Lower leg skin (tissue), 4 donors: Measurements from ENCODE around the gene HNRNPR. TPM values are rescaled to one million over a fixed set of nuclear protein-coding genes. Genes with fewer than 3 reads are reported as not detected.

ENCODE experiments used
- DNase-seq, 2 donors: peaks; one replicate each; pipeline ENCODE4 v3.0.0-alpha.2; 2019; ENCODE audit warnings: low spot score in 2 of 2
- H3K4me3 ChIP-seq: fragments of 200-600 bp; sonication (generic); 2 replicates; pipeline ENCODE4 v1.5.1; 2017; ENCODE audit warnings: mild to moderate bottlenecking, low read depth; ENCODE audit not compliant: poor library complexity, severe bottlenecking
- POLR2A ChIP-seq, 2 donors: fragments of 450-650 bp; IDR thresholded peaks; one replicate each; pipeline ENCODE4 v1.6.1; 2016 to 2017; ENCODE audit warnings: antibody characterized with exemption in 2 of 2, mild to moderate bottlenecking in 1 of 2, moderate library complexity in 1 of 2
- WGBS, 2 donors: methylation state at CpG; one replicate each; pipeline ENCODE4 v1.1.5; 2018; 5-methylcytosine and 5-hydroxymethylcytosine counted together
- intact Hi-C: fragments of 100-400 bp; cut with DNase I; formaldehyde crosslinking; loops from one replicate; pipeline ENCODE4 v1.15.0; 2023; ENCODE audit warnings: low total_unique reads
- total RNA-seq, 4 donors: library from RNA; depleted of rRNA; stranded (reverse); fragments of >200 nt; gene quantifications; one replicate each; pipeline ENCODE4 v1.1.0, GENCODE V29; 2016
- TF ChIP-seq, protein P1 (sequence below), 3 donors: fragments of 450-650 bp; IDR thresholded peaks; one replicate each; pipeline ENCODE4 v1.5.1; 2016; ENCODE audit warnings: antibody characterized with exemption in 3 of 3, mild to moderate bottlenecking in 3 of 3, moderate library complexity in 2 of 3

Gene HNRNPR
- total RNA-seq, 4 donors from 2014 or later: 37.7 to 61.1 (median 55.0) TPM

DNA sequence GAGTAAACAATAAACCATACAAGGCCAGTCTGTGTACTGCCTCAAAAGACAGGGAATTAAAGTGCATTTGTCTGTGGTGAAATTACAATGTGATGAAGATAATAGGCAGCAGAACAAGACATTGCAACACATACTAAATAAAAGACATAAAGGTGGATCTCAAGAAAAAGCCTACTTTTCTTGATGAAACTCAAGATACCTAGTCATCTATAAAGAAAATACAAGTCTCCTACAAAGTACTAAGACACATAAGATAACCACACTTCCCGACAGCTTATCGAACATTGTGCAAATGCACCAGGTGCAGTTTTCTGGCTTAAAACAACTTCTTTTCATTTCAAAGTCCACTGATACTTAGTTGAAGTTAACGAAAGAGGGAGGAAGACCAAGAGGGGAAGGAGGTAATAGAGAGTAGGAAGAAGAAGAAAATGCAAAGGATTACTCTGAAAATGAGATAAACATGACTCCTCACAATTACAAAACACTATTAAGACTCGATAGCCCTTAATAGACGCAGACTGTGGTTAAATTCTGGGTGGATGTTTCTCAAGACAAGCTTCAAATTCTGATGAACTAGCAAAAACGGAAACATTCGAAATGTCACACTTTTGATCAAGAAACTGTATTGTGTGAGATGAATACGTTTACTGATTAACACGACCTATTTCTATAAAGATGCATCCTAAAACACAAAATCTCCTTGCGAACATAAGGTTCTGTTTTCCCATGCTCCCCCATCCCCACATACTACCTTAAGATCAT, 2.0 kb downstream of the HNRNPR start:
- intact Hi-C loops: no loop called here
- no peak for TF ChIP-seq POLR2A (IDR thresholded peaks at IDR 0.05)
- TF ChIP-seq, protein P1, sequence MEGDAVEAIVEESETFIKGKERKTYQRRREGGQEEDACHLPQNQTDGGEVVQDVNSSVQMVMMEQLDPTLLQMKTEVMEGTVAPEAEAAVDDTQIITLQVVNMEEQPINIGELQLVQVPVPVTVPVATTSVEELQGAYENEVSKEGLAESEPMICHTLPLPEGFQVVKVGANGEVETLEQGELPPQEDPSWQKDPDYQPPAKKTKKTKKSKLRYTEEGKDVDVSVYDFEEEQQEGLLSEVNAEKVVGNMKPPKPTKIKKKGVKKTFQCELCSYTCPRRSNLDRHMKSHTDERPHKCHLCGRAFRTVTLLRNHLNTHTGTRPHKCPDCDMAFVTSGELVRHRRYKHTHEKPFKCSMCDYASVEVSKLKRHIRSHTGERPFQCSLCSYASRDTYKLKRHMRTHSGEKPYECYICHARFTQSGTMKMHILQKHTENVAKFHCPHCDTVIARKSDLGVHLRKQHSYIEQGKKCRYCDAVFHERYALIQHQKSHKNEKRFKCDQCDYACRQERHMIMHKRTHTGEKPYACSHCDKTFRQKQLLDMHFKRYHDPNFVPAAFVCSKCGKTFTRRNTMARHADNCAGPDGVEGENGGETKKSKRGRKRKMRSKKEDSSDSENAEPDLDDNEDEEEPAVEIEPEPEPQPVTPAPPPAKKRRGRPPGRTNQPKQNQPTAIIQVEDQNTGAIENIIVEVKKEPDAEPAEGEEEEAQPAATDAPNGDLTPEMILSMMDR (IDR thresholded peaks at IDR 0.05): no peak
- no peak overlapping the region for H3K4me3 ChIP-seq
- 6 to 7% methylated on average over 10 of the region's 10 CpGs for WGBS, 2 donors
- no peak for DNase-seq

DNA sequence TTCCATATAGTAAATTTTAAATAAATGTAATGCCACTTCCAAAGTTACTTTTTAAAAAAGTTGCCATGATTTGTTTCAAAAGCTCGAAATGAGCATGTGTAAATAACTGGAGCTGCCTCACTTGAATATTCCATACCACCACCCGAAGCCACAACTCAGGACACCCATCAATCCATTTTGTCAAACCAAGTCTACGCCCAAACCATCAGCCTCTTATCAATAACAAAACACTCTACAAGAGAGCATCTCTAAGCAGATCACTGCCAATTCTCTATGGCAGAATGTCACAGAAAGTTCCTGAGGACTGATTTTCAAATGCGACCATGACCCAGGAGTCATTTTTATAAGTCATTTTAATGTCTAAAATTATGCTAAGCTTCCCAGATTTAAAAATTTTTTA, 4.5 kb downstream of the HNRNPR start:
- 69 to 72% methylated on average over 4 of the region's 4 CpGs for WGBS, 2 donors
- intact Hi-C loops: no loop called here
- no peak for TF ChIP-seq POLR2A (IDR thresholded peaks at IDR 0.05)
- DNase-seq: no peak
- H3K4me3 ChIP-seq: no peak overlapping the region

DNA sequence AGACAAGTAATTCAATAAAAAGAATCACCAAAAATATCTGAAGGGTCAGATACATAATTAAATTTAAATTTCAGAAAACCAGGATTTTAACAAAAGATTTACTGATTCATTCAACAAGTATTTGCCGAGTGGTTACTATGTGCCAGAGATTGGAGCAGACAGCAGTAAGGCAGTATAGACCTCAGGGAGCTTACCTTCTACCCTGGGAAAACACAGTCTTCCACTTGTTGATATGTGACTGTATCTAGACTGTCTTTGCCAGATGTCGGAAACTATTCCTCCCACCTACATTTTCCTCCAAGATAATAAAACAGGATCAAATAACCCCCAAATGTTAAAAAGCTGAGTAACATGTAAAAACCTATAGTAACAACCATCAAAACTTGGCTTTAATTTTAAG, 6.2 kb downstream of the HNRNPR start:
- intact Hi-C loops: no loop called here
- DNase-seq: no peak
- TF ChIP-seq, protein P1 (IDR thresholded peaks at IDR 0.05): no peak
- no peak for TF ChIP-seq POLR2A (IDR thresholded peaks at IDR 0.05)
- no peak overlapping the region for H3K4me3 ChIP-seq
- 79 to 81% methylated on average over 2 of the region's 2 CpGs for WGBS, 2 donors

DNA sequence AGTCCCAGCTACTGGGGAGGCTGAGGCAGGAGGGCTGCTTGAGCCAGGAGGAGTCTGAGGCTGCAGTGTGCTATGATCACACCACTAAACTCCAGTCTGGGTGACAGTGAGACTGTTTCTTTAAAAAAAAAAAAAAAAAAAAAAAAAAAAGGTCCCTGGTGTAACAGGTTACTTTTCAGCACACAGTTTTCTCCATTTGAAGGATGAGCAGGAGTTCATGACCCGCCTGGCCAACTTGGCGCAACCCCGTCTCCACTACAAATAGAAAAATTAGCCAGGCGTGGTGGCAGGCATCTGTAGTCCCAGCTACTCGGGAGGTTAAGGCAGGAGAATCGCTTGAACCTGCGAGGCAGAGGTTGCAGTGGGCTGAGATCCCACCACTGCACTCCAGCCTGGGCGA, 12.4 kb downstream of the HNRNPR start:
- no peak overlapping the region for H3K4me3 ChIP-seq
- TF ChIP-seq, protein P1 (IDR thresholded peaks at IDR 0.05): no peak
- TF ChIP-seq POLR2A (IDR thresholded peaks at IDR 0.05): no peak
- no peak for DNase-seq
- intact Hi-C loops: no loop called here
- WGBS, 2 donors: 90 to 93% methylated on average over 8 of the region's 8 CpGs

DNA sequence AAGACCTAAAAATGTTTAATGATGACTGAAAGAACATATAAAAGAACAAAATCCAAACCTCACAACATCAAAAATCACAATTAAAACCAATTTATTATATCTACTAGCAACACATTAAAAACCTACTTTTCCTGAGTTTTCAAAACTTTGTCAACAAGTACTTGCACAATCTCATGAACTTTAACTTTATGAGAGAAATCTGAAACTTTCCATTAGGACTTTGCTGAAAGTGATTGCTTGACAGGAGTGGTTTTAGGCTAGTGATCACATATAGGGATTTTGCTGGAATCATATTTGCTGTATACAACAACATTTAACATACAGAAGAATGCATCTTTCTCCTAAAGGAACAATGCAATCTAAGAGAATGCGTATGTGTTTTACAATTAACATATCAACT, 13.2 kb downstream of the HNRNPR start:
- TF ChIP-seq POLR2A (IDR thresholded peaks at IDR 0.05): no peak
- TF ChIP-seq, protein P1 (IDR thresholded peaks at IDR 0.05): no peak
- H3K4me3 ChIP-seq: no peak overlapping the region
- intact Hi-C loops: no loop called here
- DNase-seq: no peak
- 93 to 100% methylated on average over 1 of the region's 1 CpG for WGBS, 2 donors

DNA sequence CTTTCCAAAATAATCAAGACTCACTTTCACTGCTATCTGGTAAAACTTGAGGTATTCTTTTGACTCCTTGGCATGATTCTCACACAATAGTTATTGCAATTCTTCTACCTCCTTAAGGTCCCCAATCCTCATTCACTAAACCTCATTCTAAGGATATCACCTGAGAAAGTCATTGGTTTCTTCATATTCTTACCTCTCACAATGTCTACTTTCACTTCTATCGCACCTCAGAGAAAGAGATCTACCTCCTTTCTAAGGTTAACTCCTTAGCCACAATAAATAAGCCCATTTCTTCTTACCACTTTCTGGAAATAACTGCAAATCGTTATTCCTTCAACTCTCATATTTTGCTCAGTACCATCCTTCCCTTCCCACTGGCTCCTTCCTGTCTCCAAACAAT, 18.7 kb downstream of the HNRNPR start:
- H3K4me3 ChIP-seq: no peak overlapping the region
- 82 to 84% methylated on average over 2 of the region's 2 CpGs for WGBS, 2 donors
- no peak for DNase-seq
- TF ChIP-seq, protein P1 (IDR thresholded peaks at IDR 0.05): no peak
- TF ChIP-seq POLR2A (IDR thresholded peaks at IDR 0.05): no peak
- intact Hi-C loops: no loop called here
